ENCODE results near the gene VPS26A. TPM values are rescaled to one million over a fixed set of nuclear protein-coding genes. Genes with fewer than 3 reads are reported as not detected.

VPS26A gene
- polyA plus RNA-seq, 3 donors, result 10.1 to 58.3 (median 42.1) TPM

- H3K4me3 Mint-ChIP-seq, result peak within 1 kb of the TSS; percentile 90 to 99
- Histone ChIP-seq H3K4me1 (ENCODE audit: control insufficient read depth in 1 of 2, insufficient read depth in 2 of 2, low read length in 2 of 2) (peaks cover 60 to 64% of the 10 kb centered on the region in 2 donors), H2AFZ (ENCODE audit: insufficient read depth, low read depth, low read length, poor library complexity, severe bottlenecking) (no peak within 1 kb of the TSS), H3K9ac (ENCODE audit: insufficient read depth, low read length, poor library complexity, severe bottlenecking) (peak within 1 kb of the TSS; percentile 100), H3K27me3 (ENCODE audit: control insufficient read depth in 2 of 2, insufficient read depth in 2 of 2, low read length in 2 of 2) (no peaks in the 10 kb centered on the region), H3K27ac (ENCODE audit: low read depth in 1 of 2, low read length in 2 of 2) (peak within 1 kb of the TSS; percentile 91 to 100), H3K9me3 (replicated peaks in 1 of 2; ENCODE audit: control insufficient read depth in 1 of 2, insufficient read depth in 1 of 2, low read length in 2 of 2) (no peaks in the 10 kb centered on the region), H4K20me1 (ENCODE audit: insufficient read depth, low read length) (peaks cover 48% of the 10 kb centered on the region), H3K4me3 (replicated peaks in 1 of 3; ENCODE audit: low read depth in 2 of 3, low read length in 3 of 3) (peak within 1 kb of the TSS; percentile 73 to 99 (median 97)), H3K79me2 (ENCODE audit: insufficient read depth, low read length) (peaks cover 94% of the 10 kb centered on the region), H3K36me3 (replicated peaks in 1 of 2; ENCODE audit: control insufficient read depth in 1 of 2, insufficient read depth in 2 of 2, low read length in 2 of 2) (peaks cover 0 to 31% of the 10 kb centered on the region in 2 donors), H3K4me2 (replicated peaks; ENCODE audit: extremely low read depth, low read length, poor library complexity, severe bottlenecking) (peak within 1 kb of the TSS; percentile 90)
- no peak for TF ChIP-seq CTCF (IDR thresholded peaks at IDR 0.05)
- peaks cover 0 to 11% (median 4%) of the 10 kb centered on the region in 7 donors for H3K9me3 Mint-ChIP-seq
- H3K27ac Mint-ChIP-seq, result peak within 1 kb of the TSS; percentile 97 to 100 (median 99)
- H3K27me3 Mint-ChIP-seq (ENCODE audit: low read depth in 3 of 3), result peaks cover 0 to 2% (median 0%) of the 10 kb centered on the region in 3 donors
- H3K4me1 Mint-ChIP-seq, result peaks cover 47% of the 10 kb centered on the region
- WGBS (ENCODE audit: insufficient coverage), result 0% methylated on average over 5 of the region's 10 CpGs
- intact Hi-C loops (cut with micrococcal nuclease), result loop anchor here (1.0 to 2.0 kb wide), 5 partner anchors 21 to 83 kb away; no protein-coding TSS in a partner anchor
- peaks cover 46 to 51% of the 10 kb centered on the region in 2 donors for H3K36me3 Mint-ChIP-seq
- peak; percentile 95 to 99 (median 96) for DNase-seq
These were observed 36.1 kb upstream of the VPS26A start, which contains the start of gene SRGN for GRCh38 chr10:69087590-69088470. TSS of gene SRGN (plus strand) at chr10:69088103. CDS start at chr10:69088158, 55 bp downstream.

- peaks cover 66 to 70% of the 10 kb centered on the region in 2 donors for H3K4me1 ChIP-seq (ENCODE audit: control insufficient read depth in 1 of 2, insufficient read depth in 2 of 2, low read length in 2 of 2)
- no peaks in the 10 kb centered on the region for H3K9me3 ChIP-seq (replicated peaks in 1 of 2; ENCODE audit: control insufficient read depth in 1 of 2, insufficient read depth in 1 of 2, low read length in 2 of 2)
- no peak overlapping the region for H2AFZ ChIP-seq (ENCODE audit: insufficient read depth, low read depth, low read length, poor library complexity, severe bottlenecking)
- Mint-ChIP-seq H3K9me3 (peaks cover 0 to 11% (median 4%) of the 10 kb centered on the region in 7 donors), H3K36me3 (peaks cover 51 to 57% of the 10 kb centered on the region in 2 donors), H3K27ac (peak overlapping the region; percentile 97 to 100 (median 99)), H3K4me3 (peak overlapping the region; percentile 90 to 99), H3K4me1 (peaks cover 50% of the 10 kb centered on the region), H3K27me3 (ENCODE audit: low read depth in 3 of 3) (peaks cover 0 to 2% (median 0%) of the 10 kb centered on the region in 3 donors)
- H3K9ac ChIP-seq (ENCODE audit: insufficient read depth, low read length, poor library complexity, severe bottlenecking), result peak overlapping the region; percentile 100
- WGBS (ENCODE audit: insufficient coverage), result no CpG with 5 or more reads among the region's 3 CpGs
- H3K4me2 ChIP-seq (replicated peaks; ENCODE audit: extremely low read depth, low read length, poor library complexity, severe bottlenecking), result peak overlapping the region; percentile 90
- H3K4me3 ChIP-seq (replicated peaks in 1 of 3; ENCODE audit: low read depth in 2 of 3, low read length in 3 of 3), result peak overlapping the region; percentile 73 to 99 (median 97)
- intact Hi-C loops (cut with micrococcal nuclease), result loop anchor here (1.0 to 2.0 kb wide), 3 partner anchors 27 to 43 kb away; no protein-coding TSS in a partner anchor
- DNase-seq, result peak in 1 of 3 donors; percentile 55
- peaks cover 54% of the 10 kb centered on the region for H4K20me1 ChIP-seq (ENCODE audit: insufficient read depth, low read length)
- H3K36me3 ChIP-seq (replicated peaks in 1 of 2; ENCODE audit: control insufficient read depth in 1 of 2, insufficient read depth in 2 of 2, low read length in 2 of 2), result peaks cover 0 to 34% of the 10 kb centered on the region in 2 donors
- no peaks in the 10 kb centered on the region for H3K27me3 ChIP-seq (ENCODE audit: control insufficient read depth in 2 of 2, insufficient read depth in 2 of 2, low read length in 2 of 2)
- H3K27ac ChIP-seq (ENCODE audit: low read depth in 1 of 2, low read length in 2 of 2), result peak overlapping the region; percentile 91 to 100
- TF ChIP-seq CTCF (IDR thresholded peaks at IDR 0.05), result no peak
- H3K79me2 ChIP-seq (ENCODE audit: insufficient read depth, low read length), result peaks cover 94% of the 10 kb centered on the region
These were observed 35.6 kb upstream of the VPS26A start for GRCh38 chr10:69088471-69088769.
